Mesothelial cell of epicardium (in vitro differentiated cells): ENCODE data around the gene DPF3. TPM values are rescaled to one million over a fixed set of nuclear protein-coding genes. Genes with fewer than 3 reads are reported as not detected.

Experiments
- DNase-seq, 2 experiments: peaks; one replicate each; pipeline ENCODE4 v3.0.0; 2021; ENCODE audit warnings: low spot score in 2 of 2; ENCODE audit not compliant: unreplicated experiment in 2 of 2
- H3K27ac Mint-ChIP-seq: 2 replicates; pipeline ENCODE4 v1.8.0; 2021; ENCODE audit warnings: mixed read lengths
- H3K27me3 Mint-ChIP-seq: 2 replicates; pipeline ENCODE4 v1.8.0; 2021; ENCODE audit warnings: low read depth, mixed read lengths
- H3K36me3 Mint-ChIP-seq: 2 replicates; pipeline ENCODE4 v1.8.0; 2021; ENCODE audit warnings: mixed read lengths
- H3K4me1 Mint-ChIP-seq: 2 replicates; pipeline ENCODE4 v1.8.0; 2021; ENCODE audit warnings: mixed read lengths
- H3K4me3 Mint-ChIP-seq: 2 replicates; pipeline ENCODE4 v1.8.0; 2021; ENCODE audit warnings: mild to moderate bottlenecking, moderate library complexity, mixed read lengths
- H3K9me3 Mint-ChIP-seq: 2 replicates; pipeline ENCODE4 v1.8.0; 2021; ENCODE audit warnings: mixed read lengths
- CTCF ChIP-seq: fragments of 200-600 bp; sonication (generic); IDR thresholded peaks from one replicate; pipeline ENCODE4 v1.5.0; 2021; ENCODE audit warnings: antibody characterized with exemption; ENCODE audit not compliant: unreplicated experiment
- total RNA-seq: library from RNA; stranded (reverse); gene quantifications from 3 replicates; pipeline ENCODE4 v1.2.1, GENCODE V29; 2021

Gene DPF3
- 1.3 to 2.7 TPM (median 2.5 TPM) in 3 replicates for total RNA-seq

DNA sequence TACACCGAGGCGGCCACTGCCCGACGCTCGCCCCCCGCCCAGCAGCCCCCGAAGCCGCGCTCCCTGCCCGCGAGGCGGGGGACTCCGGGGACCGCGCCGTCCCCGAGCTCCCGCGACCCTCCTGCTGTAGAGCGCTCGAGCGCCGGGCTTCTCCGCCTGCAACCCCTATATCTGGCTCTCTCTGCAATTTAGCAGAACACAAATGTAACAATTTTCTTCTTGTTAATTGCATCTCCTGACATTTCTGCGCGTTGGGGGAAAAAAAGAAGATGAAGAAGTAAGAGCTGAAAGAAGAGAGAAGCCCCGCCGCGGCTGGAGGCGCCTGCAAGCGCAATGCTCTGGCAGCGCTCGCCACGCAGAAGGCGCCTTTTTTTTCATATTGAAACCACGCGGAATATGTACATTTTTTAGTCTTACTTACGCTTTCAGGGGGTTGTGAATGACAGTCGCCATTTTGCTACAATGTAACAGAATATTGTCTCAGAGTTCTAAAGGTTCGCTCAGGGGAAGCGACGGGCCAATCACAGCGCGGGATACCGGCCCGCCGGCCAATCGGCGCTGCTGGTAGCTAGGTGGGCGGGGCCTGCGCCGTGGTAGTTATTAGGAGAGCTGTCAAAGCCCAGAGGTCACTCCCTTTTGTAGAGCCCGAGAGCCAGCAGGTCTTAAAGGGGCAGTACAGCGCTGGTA, at the start of gene DPF3:
Gene DPF3, minus strand, starts transcription at position 466 of the 687 bp plus-strand sequence. Its CDS starts 13 bp downstream, at position 453.
- Mint-ChIP-seq H3K36me3 (no peaks in the 10 kb centered on the region), H3K27ac (peak within 1 kb of the TSS; percentile 45), H3K9me3 (no peaks in the 10 kb centered on the region), H3K27me3 (peaks cover 77% of the 10 kb centered on the region), H3K4me1 (peaks cover 33% of the 10 kb centered on the region), H3K4me3 (peak within 1 kb of the TSS; percentile 88)
- DNase-seq = peak; percentile 84 to 91
- no peak for TF ChIP-seq CTCF

DNA sequence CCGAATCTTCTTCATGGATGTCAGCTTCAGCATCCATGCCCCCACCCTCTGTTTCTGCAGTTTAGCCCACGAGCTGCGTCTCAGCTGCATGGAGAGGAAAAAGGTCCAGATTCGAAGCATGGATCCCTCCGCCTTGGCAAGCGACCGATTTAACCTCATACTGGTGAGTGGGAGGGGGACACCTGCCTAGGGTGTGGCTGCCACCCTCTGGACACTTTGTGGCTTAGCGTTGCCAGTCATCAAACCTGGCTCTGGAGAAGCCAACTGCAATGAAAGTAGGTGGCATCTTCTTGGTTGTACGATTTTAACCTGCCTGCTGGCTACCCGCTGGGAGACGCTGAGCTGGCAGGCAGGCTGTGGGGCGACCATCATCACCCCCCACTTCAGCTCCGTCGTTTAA, 49.0 kb upstream of the DPF3 start:
- Mint-ChIP-seq H3K4me1 (no peaks in the 10 kb centered on the region), H3K9me3 (no peaks in the 10 kb centered on the region), H3K4me3 (no peak overlapping the region), H3K36me3 (peaks cover 41% of the 10 kb centered on the region), H3K27me3 (no peaks in the 10 kb centered on the region), H3K27ac (no peak overlapping the region)
- TF ChIP-seq CTCF = no peak
- DNase-seq = no peak

DNA sequence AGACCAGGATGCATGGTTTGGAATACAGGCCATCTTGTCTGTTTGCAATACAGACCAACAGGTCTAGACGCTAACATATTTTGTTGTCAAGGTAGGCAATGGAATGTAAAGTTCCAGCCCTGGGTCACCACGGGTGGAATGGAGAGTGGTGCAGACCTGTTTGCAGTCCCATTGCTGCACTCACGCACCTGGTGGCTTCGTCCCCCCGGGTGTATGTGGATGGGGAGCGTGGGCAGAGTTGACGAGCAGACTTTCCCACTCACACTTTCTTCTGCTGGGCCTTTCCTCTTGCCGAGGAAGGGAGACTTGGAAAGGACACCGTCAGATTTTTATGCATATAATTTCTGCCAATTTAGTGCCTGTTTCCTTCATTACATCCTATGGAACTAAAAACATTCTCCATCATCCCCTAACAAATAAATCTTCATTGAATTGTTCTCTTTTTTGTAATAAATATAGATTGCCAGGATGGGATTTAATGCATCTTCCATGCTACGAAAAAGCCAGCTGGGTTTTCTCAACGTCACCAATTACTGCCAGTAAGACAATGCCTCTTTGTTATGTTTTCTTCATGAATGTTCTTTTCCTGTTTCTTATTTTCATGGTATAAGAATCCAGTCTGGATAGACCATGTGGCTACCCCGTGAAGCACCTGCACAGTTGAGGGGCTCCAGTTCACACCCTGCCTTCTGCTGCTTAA, 47.5 kb upstream of the DPF3 start:
- H3K4me3 Mint-ChIP-seq = no peak overlapping the region
- peaks cover 53% of the 10 kb centered on the region for H3K36me3 Mint-ChIP-seq
- no peaks in the 10 kb centered on the region for H3K27me3 Mint-ChIP-seq
- no peaks in the 10 kb centered on the region for H3K9me3 Mint-ChIP-seq
- no peak for TF ChIP-seq CTCF
- no peak for DNase-seq
- H3K4me1 Mint-ChIP-seq = no peaks in the 10 kb centered on the region
- H3K27ac Mint-ChIP-seq = no peak overlapping the region

GRCh38 chr14:72939630-72940029, 45.7 kb upstream of the DPF3 start:
- H3K4me1 Mint-ChIP-seq = no peaks in the 10 kb centered on the region
- DNase-seq = no peak
- no peak overlapping the region for H3K4me3 Mint-ChIP-seq
- no peaks in the 10 kb centered on the region for H3K27me3 Mint-ChIP-seq
- peaks cover 47% of the 10 kb centered on the region for H3K36me3 Mint-ChIP-seq
- no peak overlapping the region for H3K27ac Mint-ChIP-seq
- H3K9me3 Mint-ChIP-seq = no peaks in the 10 kb centered on the region
- TF ChIP-seq CTCF = no peak

GRCh38 chr14:72932893-72933292, 39.0 kb upstream of the DPF3 start:
- Mint-ChIP-seq H3K4me3 (no peak overlapping the region), H3K4me1 (no peaks in the 10 kb centered on the region), H3K27me3 (no peaks in the 10 kb centered on the region), H3K27ac (no peak overlapping the region), H3K9me3 (no peaks in the 10 kb centered on the region), H3K36me3 (peaks cover 12% of the 10 kb centered on the region)
- no peak for TF ChIP-seq CTCF
- DNase-seq = no peak
